Measurements from ENCODE around the gene GPBP1L1. TPM values are rescaled to one million over a fixed set of nuclear protein-coding genes. Genes with fewer than 3 reads are reported as not detected.
A peak's percentile ranks its signal among the peaks of the same experiment; 100 is the strongest.
"Not testable (repeated sequence)": the region's sequence is repeated elsewhere in the genome, so short reads cannot be mapped to it uniquely, and the experiment has no call there.

Gene GPBP1L1
- total RNA-seq, 1 donor from 2014 or later: 74.0 TPM

GRCh38 chr1:45612941-45613579 lies 73.3 kb downstream of the GPBP1L1 start:
- intact Hi-C loops (cut with DNase I): no loop called here
- DNase-seq (ENCODE audit: missing footprints): no peak
- ATAC-seq: no peak

- no peak for ATAC-seq
- intact Hi-C loops (cut with DNase I): no loop called here
Measured at GRCh38 chr1:45610589-45611226, 75.6 kb downstream of the GPBP1L1 start.

GRCh38 chr1:45608175-45609156 lies 77.9 kb downstream of the GPBP1L1 start:
- intact Hi-C loops (cut with DNase I): no loop called here
- DNase-seq (ENCODE audit: missing footprints): no peak
- no peak for ATAC-seq

More at GRCh38 chr1:45610589-45611226, 75.6 kb downstream of the GPBP1L1 start:
- DNase-seq (ENCODE audit: missing footprints): no peak

GRCh38 chr1:45607404-45608074 lies 78.8 kb downstream of the GPBP1L1 start:
- peak; percentile 64 for ATAC-seq
- intact Hi-C loops (cut with DNase I): no loop called here
- DNase-seq (ENCODE audit: missing footprints): no peak

- DNase-seq (ENCODE audit: missing footprints) (no peak), ATAC-seq (no peak)
- intact Hi-C loops (cut with DNase I): no loop called here
Measured at GRCh38 chr1:45604239-45604638, 82.1 kb downstream of the GPBP1L1 start.

GRCh38 chr1:45596765-45597164 lies 89.6 kb downstream of the GPBP1L1 start:
- DNase-seq (ENCODE audit: missing footprints); ATAC-seq; intact Hi-C loops (cut with DNase I): not testable (repeated sequence)

GRCh38 chr1:45594412-45594811 lies 91.9 kb downstream of the GPBP1L1 start:
- intact Hi-C loops (cut with DNase I): no loop called here
- DNase-seq (ENCODE audit: missing footprints) (no peak), ATAC-seq (no peak)

GRCh38 chr1:45589861-45590260 lies 96.5 kb downstream of the GPBP1L1 start:
- DNase-seq (ENCODE audit: missing footprints) (no peak), ATAC-seq (no peak)
- intact Hi-C loops (cut with DNase I): loop anchor here (10.0 kb wide), 1 partner anchor 785 kb away; the partner anchor contains the start of genes BTBD19, DYNLT4 and PLK3

- ATAC-seq: no peak
- no peak for DNase-seq (ENCODE audit: missing footprints)
- intact Hi-C loops (cut with DNase I): loop anchor here (10.0 kb wide), 1 partner anchor 782 kb away; the partner anchor contains the start of genes BTBD19, DYNLT4 and PLK3
Measured at GRCh38 chr1:45586769-45587168, 99.6 kb downstream of the GPBP1L1 start.

GRCh38 chr1:45585496-45586075 lies 100.7 kb downstream of the GPBP1L1 start:
- DNase-seq (ENCODE audit: missing footprints) (no peak), ATAC-seq (no peak)
- intact Hi-C loops (cut with DNase I): loop anchor here (2.0 to 10.0 kb wide), 2 partner anchors 101 to 781 kb away; partner anchors contain the start of genes BTBD19, DYNLT4, GPBP1L1 and PLK3

GRCh38 chr1:45585110-45585426 lies 101.3 kb downstream of the GPBP1L1 start:
- DNase-seq (ENCODE audit: missing footprints) (no peak), ATAC-seq (no peak)
- intact Hi-C loops (cut with DNase I): loop anchor here (2.0 to 10.0 kb wide), 2 partner anchors 102 to 780 kb away; partner anchors contain the start of genes BTBD19, DYNLT4, GPBP1L1 and PLK3

- DNase-seq (ENCODE audit: missing footprints): peak; percentile 94
- peak; percentile 82 for ATAC-seq
- intact Hi-C loops (cut with DNase I): loop anchor here (2.0 to 10.0 kb wide), 2 partner anchors 102 to 780 kb away; partner anchors contain the start of genes BTBD19, DYNLT4, GPBP1L1 and PLK3
Measured at GRCh38 chr1:45584351-45585109, 101.8 kb downstream of the GPBP1L1 start.

GRCh38 chr1:45583666-45584350 lies 102.5 kb downstream of the GPBP1L1 start, which contains the start of gene NASP:
Gene NASP (plus strand): TSS chr1:45584041. CDS start chr1:45584147, 106 bp downstream.
- peak; percentile 94 for DNase-seq (ENCODE audit: missing footprints)
- intact Hi-C loops (cut with DNase I): loop anchor here (2.0 to 10.0 kb wide), 2 partner anchors 103 to 779 kb away; partner anchors contain the start of genes BTBD19, DYNLT4, GPBP1L1 and PLK3
- peak; percentile 92 for ATAC-seq

- ATAC-seq (peak; percentile 93), DNase-seq (ENCODE audit: missing footprints) (peak; percentile 95)
- intact Hi-C loops (cut with DNase I): loop anchor here (10.0 kb wide), 1 partner anchor 778 kb away; the partner anchor contains the start of genes BTBD19, DYNLT4 and PLK3
Measured at GRCh38 chr1:45583264-45583665, 103.1 kb downstream of the GPBP1L1 start.

All from Right ventricle myocardium inferior (tissue), 1 donor.